GM23248 (cell line): Measurements from ENCODE around the gene IRF4.

ENCODE experiments used
- EZH2 ChIP-seq: fragments of 200-600 bp; sonication (generic); IDR thresholded peaks from 2 replicates; pipeline ENCODE4 v1.6.1; 2018; ENCODE audit warnings: antibody characterized with exemption, mild to moderate bottlenecking; ENCODE audit not compliant: insufficient read depth, poor library complexity, severe bottlenecking
- EZH2phosphoT487 ChIP-seq: fragments of 200-600 bp; sonication (generic); IDR thresholded peaks from 2 replicates; pipeline ENCODE4 v1.6.1; 2018; ENCODE audit warnings: antibody characterized with exemption, moderate library complexity, mild to moderate bottlenecking, low read depth; ENCODE audit not compliant: insufficient read depth

DNA sequence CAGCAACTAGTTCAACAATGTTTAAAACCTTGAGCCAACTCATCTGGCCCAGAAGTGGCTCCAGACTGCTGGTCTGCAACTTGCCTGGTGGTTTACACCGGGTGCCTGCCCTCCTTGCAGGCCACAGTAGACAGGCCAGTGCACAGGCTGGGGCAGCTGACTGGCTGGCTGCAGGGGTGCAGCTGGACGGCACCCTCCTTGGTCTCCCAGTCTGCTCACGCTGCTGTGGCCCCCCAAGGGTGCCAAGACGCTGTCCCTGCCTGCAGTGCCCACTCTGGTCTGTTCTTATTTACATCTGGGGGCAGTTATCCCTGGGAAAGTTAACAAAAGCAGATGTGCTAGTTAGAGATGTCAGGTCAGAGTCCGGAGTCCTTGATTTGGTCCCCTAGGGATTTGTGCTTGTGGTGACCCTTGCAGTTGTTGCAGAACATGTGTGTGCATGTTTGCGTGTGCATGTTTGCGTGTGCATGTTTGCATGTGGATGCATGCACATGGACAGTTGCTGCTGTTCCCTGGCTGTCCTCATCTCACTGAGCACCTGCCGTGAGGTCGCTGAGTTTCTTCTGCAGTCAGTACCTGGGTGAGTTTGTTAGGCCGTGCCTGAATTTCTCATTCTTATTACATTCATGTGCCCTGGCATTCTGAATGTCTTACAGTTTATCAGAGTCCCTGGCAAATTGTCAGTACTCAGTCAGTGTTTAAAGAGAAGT is 48.2 kb upstream of the IRF4 start:
- TF ChIP-seq EZH2 (no peak), EZH2phosphoT487 (no peak)
